HepG2 (cell line): ENCODE measurements around the gene SPATS2. TPM values are rescaled to one million over a fixed set of nuclear protein-coding genes. Genes with fewer than 3 reads are reported as not detected.

Experiments
- BHLHE40 ChIP-seq: IDR thresholded peaks from 2 replicates; pipeline ENCODE4 v1.6.1; 2011; ENCODE audit warnings: low read length, improper control_type of control experiment
- E2F1 ChIP-seq: sonication (generic); formaldehyde crosslinking; IDR thresholded peaks from 2 replicates; pipeline ENCODE4 v1.5.0; 2020; ENCODE audit warnings: missing genetic modification reagents
- JDP2 ChIP-seq: sonication (generic); formaldehyde crosslinking; IDR thresholded peaks from 2 replicates; pipeline ENCODE4 v1.8.1; 2022; ENCODE audit warnings: missing genetic modification reagents, borderline replicate concordance
- KDM5B ChIP-seq: sonication (generic); formaldehyde crosslinking; IDR thresholded peaks from 2 replicates; pipeline ENCODE4 v1.4.0; 2020; ENCODE audit warnings: missing genetic modification reagents, mild to moderate bottlenecking, borderline replicate concordance
- LBX2 ChIP-seq: sonication (generic); formaldehyde crosslinking; IDR thresholded peaks from 2 replicates; pipeline ENCODE4 v1.5.0; 2020; ENCODE audit warnings: missing genetic modification reagents, mild to moderate bottlenecking, borderline replicate concordance
- NFYB ChIP-seq: sonication (generic); formaldehyde crosslinking; IDR thresholded peaks from 2 replicates; pipeline ENCODE4 v1.4.0; 2020; ENCODE audit warnings: missing genetic modification reagents
- NKX3-1 ChIP-seq: sonication (generic); formaldehyde crosslinking; IDR thresholded peaks from 2 replicates; pipeline ENCODE4 v1.5.0; 2020; ENCODE audit warnings: missing genetic modification reagents
- POLR2AphosphoS2 ChIP-seq: IDR thresholded peaks from 2 replicates; pipeline ENCODE4 v1.6.1; 2011; ENCODE audit warnings: low read depth, low read length, improper control_type of control experiment
- PRPF4 ChIP-seq: fragments of 200-400 bp; formaldehyde crosslinking; IDR thresholded peaks from 2 replicates; pipeline ENCODE4 v1.6.1; 2016; ENCODE audit warnings: low read length, low read depth; ENCODE audit not compliant: poor library complexity, severe bottlenecking
- RAD51 ChIP-seq: fragments of 450-650 bp; IDR thresholded peaks from 2 replicates; pipeline ENCODE4 v1.6.1; 2016; ENCODE audit warnings: borderline replicate concordance
- TAF15 ChIP-seq: fragments of 200-400 bp; formaldehyde crosslinking; IDR thresholded peaks from one replicate; pipeline ENCODE4 v1.6.1; 2018; ENCODE audit warnings: mild to moderate bottlenecking, low read depth, low read length; ENCODE audit not compliant: poor library complexity, severe bottlenecking
- THAP11 ChIP-seq: IDR thresholded peaks from 2 replicates; pipeline ENCODE4 v1.6.1; 2016; ENCODE audit warnings: missing biosample characterization, missing genetic modification reagents
- ZBTB1 ChIP-seq: sonication (generic); formaldehyde crosslinking; IDR thresholded peaks from 2 replicates; pipeline ENCODE4 v1.4.0; 2020; ENCODE audit warnings: missing genetic modification reagents, borderline replicate concordance
- ZFP1 ChIP-seq: IDR thresholded peaks from 2 replicates; pipeline ENCODE4 v1.6.1; 2016
- ZMAT3 ChIP-seq: sonication (generic); formaldehyde crosslinking; conservative IDR thresholded peaks from 2 replicates; pipeline ENCODE4 v1.7.0; 2021; ENCODE audit warnings: missing genetic modification reagents
- ZMYM4 ChIP-seq: sonication (generic); formaldehyde crosslinking; IDR thresholded peaks from 2 replicates; pipeline ENCODE4 v1.8.1; 2023; ENCODE audit warnings: mild to moderate bottlenecking, missing genetic modification reagents
- ZNF138 ChIP-seq: sonication (generic); formaldehyde crosslinking; IDR thresholded peaks from 2 replicates; pipeline ENCODE4 v1.5.0; 2020; ENCODE audit warnings: mild to moderate bottlenecking, low read depth, missing genetic modification reagents
- ZNF34 ChIP-seq: sonication (generic); formaldehyde crosslinking; IDR thresholded peaks from 2 replicates; pipeline ENCODE4 v1.4.0; 2020; ENCODE audit warnings: mild to moderate bottlenecking, missing genetic modification reagents, borderline replicate concordance
- ZNF543 ChIP-seq: sonication (generic); formaldehyde crosslinking; IDR thresholded peaks from 2 replicates; pipeline ENCODE4 v1.4.0; 2020; ENCODE audit warnings: mild to moderate bottlenecking, missing genetic modification reagents
- ZNF570 ChIP-seq: sonication (generic); formaldehyde crosslinking; IDR thresholded peaks from 2 replicates; pipeline ENCODE4 v1.4.0; 2020; ENCODE audit warnings: mild to moderate bottlenecking, missing genetic modification reagents, borderline replicate concordance
- ZNF615 ChIP-seq: sonication (generic); formaldehyde crosslinking; IDR thresholded peaks from 2 replicates; pipeline ENCODE4 v1.5.0; 2020; ENCODE audit warnings: mild to moderate bottlenecking, missing genetic modification reagents, borderline replicate concordance
- ZSCAN9 ChIP-seq: IDR thresholded peaks from 2 replicates; pipeline ENCODE4 v1.6.1; 2016; ENCODE audit warnings: borderline replicate concordance
- polyA plus RNA-seq, 8 experiments: library from polyadenylated mRNA; depleted of rRNA in 3 of 8; stranded (reverse) in 7 of 8; unstranded in 1 of 8; fragments of >200 nt; fragmentation: Illumina TruSeq in 4 of 8; extraction: Trizol in 4 of 8; gene quantifications; 2 replicates each; pipeline versions ENCODE4 v1.2.1 to v1.2.3, GENCODE V29; 2011 to 2016; ENCODE audit warnings: low read depth in 4 of 8, missing spikeins in 1 of 8, mixed read lengths in 1 of 8; ENCODE audit not compliant: insufficient read depth in 1 of 8
- total RNA-seq, 5 experiments: library from RNA; depleted of rRNA; stranded (reverse); fragments of >200 nt; fragmentation: Illumina TruSeq; extraction: Trizol; gene quantifications; 2 replicates each; pipeline ENCODE4 v1.2.3, GENCODE V29; 2016; ENCODE audit warnings: low read depth in 1 of 5
- TF ChIP-seq, protein P1 (sequence below), 2 experiments: sonication (generic) in 1 of 2; formaldehyde crosslinking in 1 of 2; IDR thresholded peaks; 2 replicates each; pipeline versions ENCODE4 v1.4.0 to v1.6.1; 2018 to 2020; ENCODE audit warnings: missing genetic modification reagents in 2 of 2, borderline replicate concordance in 1 of 2, low read depth in 1 of 2, mild to moderate bottlenecking in 1 of 2, missing biosample characterization in 1 of 2
- TF ChIP-seq, protein P2 (sequence below): sonication (generic); formaldehyde crosslinking; IDR thresholded peaks from 2 replicates; pipeline ENCODE4 v1.4.0; 2020; ENCODE audit warnings: missing genetic modification reagents, borderline replicate concordance

SPATS2 gene
- total and polyA plus RNA-seq, 2 of the 13 experiments (the other 11 are each of a cell fraction or from before 2014, with no cell fraction given): 19.3 to 28.1 TPM

DNA sequence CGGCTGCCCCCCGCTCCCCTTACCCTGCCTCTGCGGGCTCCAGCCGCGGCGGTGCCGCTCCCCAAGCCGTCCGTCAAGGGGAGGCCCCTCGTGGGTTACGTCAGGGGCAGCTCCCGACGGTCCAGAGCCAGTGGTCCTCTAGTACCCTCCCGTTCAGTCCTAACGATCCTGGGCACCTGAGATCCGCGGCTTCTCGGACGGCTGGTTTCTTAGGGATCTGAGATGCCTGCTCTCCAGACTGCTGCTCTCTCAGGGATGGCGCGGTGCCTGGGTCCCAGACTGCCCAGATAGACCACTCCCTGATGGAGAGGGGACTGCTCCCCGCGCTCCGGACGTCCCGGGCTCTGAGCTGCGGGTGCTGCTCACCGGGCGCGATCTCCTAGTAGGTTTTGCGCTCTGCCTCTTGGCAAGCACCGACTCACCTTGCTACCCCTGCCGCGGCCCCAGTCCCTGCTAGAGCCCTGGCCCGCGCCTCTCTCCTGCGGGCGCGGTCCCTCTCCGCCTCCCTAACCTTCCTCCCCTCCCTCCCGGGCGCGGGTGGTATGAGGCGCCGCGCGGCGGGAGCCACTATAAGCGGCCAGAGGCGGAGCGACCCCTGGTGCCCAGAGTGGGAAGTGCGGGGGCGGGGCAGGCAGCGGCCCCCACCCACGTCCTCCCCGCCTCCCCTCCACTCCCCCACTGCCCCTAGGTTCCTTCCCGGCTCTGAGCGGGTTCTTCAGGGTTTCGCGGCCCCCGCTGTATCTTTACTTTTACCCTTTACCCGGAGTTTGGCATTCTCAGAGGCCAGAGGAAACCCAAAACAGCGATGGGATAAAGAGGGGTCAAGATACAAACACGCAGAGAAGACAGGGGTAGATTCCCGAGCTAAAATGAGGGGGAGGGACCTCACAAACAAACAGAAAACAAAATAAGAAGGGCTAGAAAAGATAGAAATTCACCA, 30.3 kb upstream of the SPATS2 start, which contains the start of gene C1QL4 (continued):
- TF ChIP-seq ZBTB1 (CRISPR knock-in tag) (no peak), E2F1 (CRISPR knock-in tag) (no peak), ZMAT3 (CRISPR knock-in tag) (0 out of 2 replicates have a peak, but pooled peaks have one; percentile 34), ZNF615 (CRISPR knock-in tag) (no peak), BHLHE40 (no peak), POLR2AphosphoS2 (no peak), NKX3-1 (CRISPR knock-in tag) (no peak), LBX2 (CRISPR knock-in tag) (no peak), ZNF570 (CRISPR knock-in tag) (no peak), NFYB (CRISPR knock-in tag) (no peak), RAD51 (no peak), ZMYM4 (CRISPR knock-in tag) (no peak; the same call in 1 of the 2 replicates), THAP11 (CRISPR knock-in tag) (0 out of 2 replicates have a peak, but pooled peaks have one; percentile 23), ZSCAN9 (CRISPR knock-in tag) (no peak), PRPF4 (no peak), ZNF138 (CRISPR knock-in tag) (no peak), JDP2 (no peak), TAF15 (no peak), ZNF34 (no peak), KDM5B (CRISPR knock-in tag) (no peak), ZFP1 (no peak), ZNF543 (CRISPR knock-in tag) (no peak)
- TF ChIP-seq, protein P1, sequence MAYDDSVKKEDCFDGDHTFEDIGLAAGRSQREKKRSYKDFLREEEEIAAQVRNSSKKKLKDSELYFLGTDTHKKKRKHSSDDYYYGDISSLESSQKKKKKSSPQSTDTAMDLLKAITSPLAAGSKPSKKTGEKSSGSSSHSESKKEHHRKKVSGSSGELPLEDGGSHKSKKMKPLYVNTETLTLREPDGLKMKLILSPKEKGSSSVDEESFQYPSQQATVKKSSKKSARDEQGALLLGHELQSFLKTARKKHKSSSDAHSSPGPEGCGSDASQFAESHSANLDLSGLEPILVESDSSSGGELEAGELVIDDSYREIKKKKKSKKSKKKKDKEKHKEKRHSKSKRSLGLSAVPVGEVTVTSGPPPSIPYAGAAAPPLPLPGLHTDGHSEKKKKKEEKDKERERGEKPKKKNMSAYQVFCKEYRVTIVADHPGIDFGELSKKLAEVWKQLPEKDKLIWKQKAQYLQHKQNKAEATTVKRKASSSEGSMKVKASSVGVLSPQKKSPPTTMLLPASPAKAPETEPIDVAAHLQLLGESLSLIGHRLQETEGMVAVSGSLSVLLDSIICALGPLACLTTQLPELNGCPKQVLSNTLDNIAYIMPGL (CRISPR knock-in tag; IDR thresholded peaks at IDR 0.05; ENCODE audit: borderline replicate concordance in 1 of 2, low read depth in 1 of 2): peak; percentile 31 to 79; a peak in 3 of 4 replicates
- TF ChIP-seq, protein P2, sequence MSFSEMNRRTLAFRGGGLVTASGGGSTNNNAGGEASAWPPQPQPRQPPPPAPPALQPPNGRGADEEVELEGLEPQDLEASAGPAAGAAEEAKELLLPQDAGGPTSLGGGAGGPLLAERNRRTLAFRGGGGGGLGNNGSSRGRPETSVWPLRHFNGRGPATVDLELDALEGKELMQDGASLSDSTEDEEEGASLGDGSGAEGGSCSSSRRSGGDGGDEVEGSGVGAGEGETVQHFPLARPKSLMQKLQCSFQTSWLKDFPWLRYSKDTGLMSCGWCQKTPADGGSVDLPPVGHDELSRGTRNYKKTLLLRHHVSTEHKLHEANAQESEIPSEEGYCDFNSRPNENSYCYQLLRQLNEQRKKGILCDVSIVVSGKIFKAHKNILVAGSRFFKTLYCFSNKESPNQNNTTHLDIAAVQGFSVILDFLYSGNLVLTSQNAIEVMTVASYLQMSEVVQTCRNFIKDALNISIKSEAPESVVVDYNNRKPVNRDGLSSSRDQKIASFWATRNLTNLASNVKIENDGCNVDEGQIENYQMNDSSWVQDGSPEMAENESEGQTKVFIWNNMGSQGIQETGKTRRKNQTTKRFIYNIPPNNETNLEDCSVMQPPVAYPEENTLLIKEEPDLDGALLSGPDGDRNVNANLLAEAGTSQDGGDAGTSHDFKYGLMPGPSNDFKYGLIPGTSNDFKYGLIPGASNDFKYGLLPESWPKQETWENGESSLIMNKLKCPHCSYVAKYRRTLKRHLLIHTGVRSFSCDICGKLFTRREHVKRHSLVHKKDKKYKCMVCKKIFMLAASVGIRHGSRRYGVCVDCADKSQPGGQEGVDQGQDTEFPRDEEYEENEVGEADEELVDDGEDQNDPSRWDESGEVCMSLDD (CRISPR knock-in tag): no peak
